ENCODE measurements around the gene DOK1. TPM values are rescaled to one million over a fixed set of nuclear protein-coding genes. Genes with fewer than 3 reads are reported as not detected.

DOK1 gene
- total RNA-seq, 1 experiment from 2014 or later: 22.1 TPM

GRCh38 chr2:74564222-74564621, 9.7 kb downstream of the DOK1 start:
- DNase-seq (ENCODE audit: extremely low read depth, low read depth): no peak

GRCh38 chr2:74566076-74566753, 11.7 kb downstream of the DOK1 start:
- no peak for DNase-seq (ENCODE audit: extremely low read depth, low read depth)

GRCh38 chr2:74566754-74567085, 12.2 kb downstream of the DOK1 start:
- DNase-seq (ENCODE audit: extremely low read depth, low read depth): peak; percentile 78

- DNase-seq (ENCODE audit: extremely low read depth, low read depth): peak; percentile 73
These were observed 13.4 kb downstream of the DOK1 start for GRCh38 chr2:74567881-74568280.

GRCh38 chr2:74569686-74570085, 15.2 kb downstream of the DOK1 start:
- no peak for DNase-seq (ENCODE audit: extremely low read depth, low read depth)

GRCh38 chr2:74571058-74571457, 16.5 kb downstream of the DOK1 start:
- DNase-seq (ENCODE audit: extremely low read depth, low read depth): no peak

GRCh38 chr2:74572178-74572925, 17.8 kb downstream of the DOK1 start:
- no peak for DNase-seq (ENCODE audit: extremely low read depth, low read depth)

GRCh38 chr2:74573747-74574562, 19.4 kb downstream of the DOK1 start:
- peak; percentile 70 for DNase-seq (ENCODE audit: extremely low read depth, low read depth)

- DNase-seq (ENCODE audit: extremely low read depth, low read depth): no peak
These were observed 20.8 kb downstream of the DOK1 start for GRCh38 chr2:74575320-74575719.

- no peak for DNase-seq (ENCODE audit: extremely low read depth, low read depth)
These were observed 21.8 kb downstream of the DOK1 start for GRCh38 chr2:74576211-74576862.

GRCh38 chr2:74576863-74577229, 22.3 kb downstream of the DOK1 start:
- no peak for DNase-seq (ENCODE audit: extremely low read depth, low read depth)

- no peak for DNase-seq (ENCODE audit: extremely low read depth, low read depth)
These were observed 22.9 kb downstream of the DOK1 start for GRCh38 chr2:74577448-74577847.

GRCh38 chr2:74578408-74578807, 23.9 kb downstream of the DOK1 start:
- DNase-seq (ENCODE audit: extremely low read depth, low read depth): no peak

- DNase-seq (ENCODE audit: extremely low read depth, low read depth): no peak
These were observed 26.9 kb downstream of the DOK1 start for GRCh38 chr2:74581463-74581862.

- DNase-seq (ENCODE audit: extremely low read depth, low read depth): no peak
These were observed 27.7 kb downstream of the DOK1 start for GRCh38 chr2:74582184-74582583.

GRCh38 chr2:74583504-74583903, 29.0 kb downstream of the DOK1 start:
- DNase-seq (ENCODE audit: extremely low read depth, low read depth): peak; percentile 56

- DNase-seq (ENCODE audit: extremely low read depth, low read depth): no peak
These were observed 29.6 kb downstream of the DOK1 start for GRCh38 chr2:74584088-74584645.

GRCh38 chr2:74585406-74586185, 31.1 kb downstream of the DOK1 start:
- no peak for DNase-seq (ENCODE audit: extremely low read depth, low read depth)

GRCh38 chr2:74587664-74588277, 33.3 kb downstream of the DOK1 start:
- peak; percentile 78 for DNase-seq (ENCODE audit: extremely low read depth, low read depth)

- no peak for DNase-seq (ENCODE audit: extremely low read depth, low read depth)
These were observed 34.1 kb downstream of the DOK1 start for GRCh38 chr2:74588664-74589063.
